ENCODE data around the gene LRRTM1. TPM values are rescaled to one million over a fixed set of nuclear protein-coding genes. Genes with fewer than 3 reads are reported as not detected.

Gene LRRTM1
- total and polyA plus RNA-seq, 5 donors from 2014 or later: not detected

GRCh38 chr2:80333886-80334285 lies 29.3 kb upstream of the LRRTM1 start:
- no peaks in the 10 kb centered on the region for H3K27me3 ChIP-seq (ENCODE audit: control insufficient read depth, insufficient read depth, low read length)

DNA sequence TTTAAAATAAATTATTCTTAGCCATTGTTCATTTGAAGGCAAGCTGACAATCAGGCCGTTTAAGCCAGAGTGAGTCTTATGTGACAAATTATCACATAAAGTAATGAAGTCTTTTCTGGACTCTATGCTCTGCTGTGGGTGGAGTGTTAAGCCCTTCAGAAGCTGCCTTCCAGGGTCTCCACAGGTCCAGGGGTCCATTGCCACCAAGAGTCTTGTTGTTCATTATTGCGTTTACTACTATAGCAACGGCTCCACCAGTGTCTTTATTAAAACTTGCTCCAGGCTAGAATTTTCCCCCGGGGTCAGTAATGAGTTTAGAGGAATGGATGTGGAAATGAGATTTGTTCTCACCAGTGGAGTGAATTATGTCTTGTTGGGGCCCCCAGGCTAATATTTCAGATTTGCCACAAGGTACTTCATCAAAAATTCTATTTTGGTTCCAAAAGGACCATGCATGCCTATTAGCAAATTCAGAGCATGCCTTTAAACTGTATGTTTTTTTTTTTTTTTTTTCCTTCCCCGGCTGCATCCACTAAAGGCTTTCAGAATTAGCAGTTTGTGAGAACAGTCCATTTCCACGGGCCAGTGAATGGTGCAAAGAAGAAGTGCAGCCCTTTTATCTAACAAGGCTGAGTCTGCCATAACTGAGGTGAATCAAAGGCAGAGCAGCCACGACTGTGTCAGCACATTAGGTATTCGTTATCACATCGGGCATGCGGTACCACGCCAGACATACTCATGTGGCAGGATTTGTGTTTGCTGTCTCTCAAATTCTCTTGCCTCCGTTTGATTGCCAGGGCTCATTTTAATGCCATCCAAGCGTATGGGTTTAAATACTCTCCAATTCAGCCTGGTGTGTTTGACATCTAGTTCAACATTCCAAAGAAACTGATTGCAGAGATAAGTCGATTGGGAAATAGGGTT lies 26.2 kb upstream of the LRRTM1 start:
- Mint-ChIP-seq H3K36me3 (no peaks in the 10 kb centered on the region), H3K4me3 (no peak overlapping the region), H3K27ac (no peak overlapping the region)

More at GRCh38 chr2:80333886-80334285, 29.3 kb upstream of the LRRTM1 start:
- H3K27ac Mint-ChIP-seq: no peak overlapping the region
- no peak for DNase-seq
- H3K27me3 Mint-ChIP-seq: peaks cover 4% of the 10 kb centered on the region
- Histone ChIP-seq H3K27ac (ENCODE audit: insufficient read depth, low read length, poor library complexity, severe bottlenecking) (no peak overlapping the region), H3K4me3 (ENCODE audit: low read depth, low read length) (no peak overlapping the region), H3K36me3 (ENCODE audit: control insufficient read depth, insufficient read depth, low read length) (no peaks in the 10 kb centered on the region), H3K9me3 (ENCODE audit: control insufficient read depth in 2 of 2, low read length in 2 of 2) (no peaks in the 10 kb centered on the region), H3K4me1 (ENCODE audit: control insufficient read depth, insufficient read depth, low read length, poor library complexity, severe bottlenecking) (no peaks in the 10 kb centered on the region)
- peaks cover 0 to 33% (median 10%) of the 10 kb centered on the region in 7 donors for H3K9me3 Mint-ChIP-seq
- no peak for ATAC-seq (ENCODE audit: low read depth in 2 of 2)
- H3K4me1 Mint-ChIP-seq: no peaks in the 10 kb centered on the region
- peaks cover 3% of the 10 kb centered on the region for H3K36me3 Mint-ChIP-seq
- H3K4me3 Mint-ChIP-seq: no peak overlapping the region

DNA sequence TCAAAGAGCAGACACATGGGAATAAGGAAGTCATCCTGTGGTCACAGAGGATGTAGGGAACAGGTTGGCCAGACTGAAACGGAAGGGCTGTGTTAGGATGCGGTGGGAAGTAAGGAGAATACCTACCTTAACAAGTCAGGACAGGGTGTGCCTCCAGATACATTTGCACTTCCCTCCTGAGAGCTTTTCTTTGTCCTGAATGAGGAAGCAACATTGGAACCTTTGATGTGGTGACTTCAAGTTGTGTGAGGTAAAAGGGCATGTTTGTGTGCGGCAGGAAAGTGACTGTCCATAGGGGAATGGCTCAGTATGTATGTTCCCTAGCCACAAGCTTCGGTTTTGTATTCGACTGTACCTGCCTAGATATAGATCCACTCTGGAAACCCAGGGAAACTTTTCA lies 24.9 kb upstream of the LRRTM1 start:
- Histone ChIP-seq H3K27me3 (ENCODE audit: control insufficient read depth, insufficient read depth, low read length) (no peaks in the 10 kb centered on the region), H3K27ac (ENCODE audit: insufficient read depth, low read length, poor library complexity, severe bottlenecking) (no peak overlapping the region), H3K9me3 (ENCODE audit: control insufficient read depth in 2 of 2, low read length in 2 of 2) (no peaks in the 10 kb centered on the region), H3K36me3 (ENCODE audit: control insufficient read depth, insufficient read depth, low read length) (no peaks in the 10 kb centered on the region), H3K4me1 (ENCODE audit: control insufficient read depth, insufficient read depth, low read length, poor library complexity, severe bottlenecking) (no peaks in the 10 kb centered on the region), H3K4me3 (ENCODE audit: low read depth, low read length) (no peak overlapping the region)
- ATAC-seq (ENCODE audit: low read depth in 2 of 2) (no peak), DNase-seq (no peak)
- Mint-ChIP-seq H3K4me3 (no peak overlapping the region), H3K36me3 (no peaks in the 10 kb centered on the region), H3K27me3 (peaks cover 4% of the 10 kb centered on the region), H3K4me1 (no peaks in the 10 kb centered on the region), H3K9me3 (peaks cover 0 to 19% (median 8%) of the 10 kb centered on the region in 7 donors), H3K27ac (no peak overlapping the region)

More for the DNA sequence above, 26.2 kb upstream of the LRRTM1 start:
- Mint-ChIP-seq H3K9me3 (peaks cover 0 to 28% (median 9%) of the 10 kb centered on the region in 7 donors), H3K4me1 (no peaks in the 10 kb centered on the region), H3K27me3 (peaks cover 4% of the 10 kb centered on the region)
- Histone ChIP-seq H3K27me3 (ENCODE audit: control insufficient read depth, insufficient read depth, low read length) (no peaks in the 10 kb centered on the region), H3K9me3 (ENCODE audit: control insufficient read depth in 2 of 2, low read length in 2 of 2) (no peaks in the 10 kb centered on the region), H3K27ac (ENCODE audit: insufficient read depth, low read length, poor library complexity, severe bottlenecking) (no peak overlapping the region), H3K36me3 (ENCODE audit: control insufficient read depth, insufficient read depth, low read length) (no peaks in the 10 kb centered on the region), H3K4me3 (ENCODE audit: low read depth, low read length) (no peak overlapping the region), H3K4me1 (ENCODE audit: control insufficient read depth, insufficient read depth, low read length, poor library complexity, severe bottlenecking) (no peaks in the 10 kb centered on the region)
- DNase-seq (no peak), ATAC-seq (ENCODE audit: low read depth in 2 of 2) (no peak)

DNA sequence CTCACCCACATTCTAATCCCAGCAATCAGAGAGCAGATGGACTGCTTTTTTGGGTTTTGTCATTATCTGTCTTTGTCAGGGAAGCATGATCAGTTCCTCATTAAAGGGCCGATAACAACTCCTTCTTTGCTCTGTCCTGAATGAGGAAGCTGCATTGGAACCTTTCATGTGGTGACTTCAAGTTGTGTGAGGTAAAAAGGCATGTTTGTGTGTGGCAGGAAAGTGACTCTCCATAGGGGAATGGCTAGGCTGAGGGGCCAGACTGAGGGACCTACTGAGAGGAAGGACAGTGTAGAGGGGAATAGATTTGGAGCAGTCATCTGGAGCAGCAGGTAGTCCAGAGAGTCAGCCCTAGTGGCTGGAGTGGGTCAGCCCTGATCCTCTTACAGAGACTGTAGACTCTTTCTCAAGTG lies 23.6 kb upstream of the LRRTM1 start:
- H3K36me3 Mint-ChIP-seq: no peaks in the 10 kb centered on the region
- ATAC-seq (ENCODE audit: low read depth in 2 of 2) (no peak), DNase-seq (no peak)
- H3K27ac ChIP-seq (ENCODE audit: insufficient read depth, low read length, poor library complexity, severe bottlenecking): no peak overlapping the region
- H3K27me3 Mint-ChIP-seq: no peaks in the 10 kb centered on the region
- no peak overlapping the region for H3K27ac Mint-ChIP-seq
- H3K4me3 Mint-ChIP-seq: no peak overlapping the region
- H3K9me3 Mint-ChIP-seq: peaks cover 0 to 11% (median 4%) of the 10 kb centered on the region in 7 donors
- no peaks in the 10 kb centered on the region for H3K4me1 Mint-ChIP-seq
- H3K27me3 ChIP-seq (ENCODE audit: control insufficient read depth, insufficient read depth, low read length): no peaks in the 10 kb centered on the region
- H3K9me3 ChIP-seq (ENCODE audit: control insufficient read depth in 2 of 2, low read length in 2 of 2): no peaks in the 10 kb centered on the region
- no peaks in the 10 kb centered on the region for H3K4me1 ChIP-seq (ENCODE audit: control insufficient read depth, insufficient read depth, low read length, poor library complexity, severe bottlenecking)
- H3K36me3 ChIP-seq (ENCODE audit: control insufficient read depth, insufficient read depth, low read length): no peaks in the 10 kb centered on the region
- no peak overlapping the region for H3K4me3 ChIP-seq (ENCODE audit: low read depth, low read length)

GRCh38 chr2:80326861-80327260 lies 22.3 kb upstream of the LRRTM1 start:
- no peak overlapping the region for H3K4me3 Mint-ChIP-seq

DNA sequence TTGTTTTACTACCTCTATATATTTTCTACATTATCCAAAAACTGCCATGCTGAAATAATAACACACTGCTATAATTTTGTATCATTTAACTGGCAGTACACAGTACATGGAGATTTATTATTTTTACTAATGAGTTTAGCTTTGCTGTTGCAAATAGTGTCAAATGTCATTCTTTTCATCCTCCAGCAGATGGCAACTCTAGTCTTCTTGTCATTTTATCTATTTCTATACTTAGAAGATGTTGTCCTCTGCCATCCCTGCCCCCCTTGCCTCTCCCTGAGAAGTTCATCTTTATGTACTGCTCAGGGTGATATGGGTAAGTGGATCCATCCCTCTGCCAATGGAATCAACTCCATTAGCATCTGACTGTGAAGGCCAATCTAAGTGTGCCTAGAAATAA lies 21.7 kb upstream of the LRRTM1 start:
- Histone ChIP-seq H3K9me3 (ENCODE audit: control insufficient read depth in 2 of 2, low read length in 2 of 2) (no peaks in the 10 kb centered on the region), H3K36me3 (ENCODE audit: control insufficient read depth, insufficient read depth, low read length) (no peaks in the 10 kb centered on the region), H3K4me1 (ENCODE audit: control insufficient read depth, insufficient read depth, low read length, poor library complexity, severe bottlenecking) (no peaks in the 10 kb centered on the region), H3K4me3 (ENCODE audit: low read depth, low read length) (no peak overlapping the region), H3K27ac (ENCODE audit: insufficient read depth, low read length, poor library complexity, severe bottlenecking) (no peak overlapping the region), H3K27me3 (ENCODE audit: control insufficient read depth, insufficient read depth, low read length) (no peaks in the 10 kb centered on the region)
- DNase-seq (no peak), ATAC-seq (ENCODE audit: low read depth in 2 of 2) (no peak)
- peaks cover 0 to 3% (median 1%) of the 10 kb centered on the region in 7 donors for H3K9me3 Mint-ChIP-seq
- no peak overlapping the region for H3K4me3 Mint-ChIP-seq
- H3K27me3 Mint-ChIP-seq: no peaks in the 10 kb centered on the region
- no peak overlapping the region for H3K27ac Mint-ChIP-seq
- H3K36me3 Mint-ChIP-seq: no peaks in the 10 kb centered on the region
- no peaks in the 10 kb centered on the region for H3K4me1 Mint-ChIP-seq

More at GRCh38 chr2:80326861-80327260, 22.3 kb upstream of the LRRTM1 start:
- Histone ChIP-seq H3K27me3 (ENCODE audit: control insufficient read depth, insufficient read depth, low read length) (no peaks in the 10 kb centered on the region), H3K27ac (ENCODE audit: insufficient read depth, low read length, poor library complexity, severe bottlenecking) (no peak overlapping the region), H3K4me1 (ENCODE audit: control insufficient read depth, insufficient read depth, low read length, poor library complexity, severe bottlenecking) (no peaks in the 10 kb centered on the region), H3K4me3 (ENCODE audit: low read depth, low read length) (no peak overlapping the region), H3K9me3 (ENCODE audit: control insufficient read depth in 2 of 2, low read length in 2 of 2) (no peaks in the 10 kb centered on the region), H3K36me3 (ENCODE audit: control insufficient read depth, insufficient read depth, low read length) (no peaks in the 10 kb centered on the region)
- H3K36me3 Mint-ChIP-seq: no peaks in the 10 kb centered on the region
- no peaks in the 10 kb centered on the region for H3K27me3 Mint-ChIP-seq
- H3K4me1 Mint-ChIP-seq: no peaks in the 10 kb centered on the region
- H3K27ac Mint-ChIP-seq: no peak overlapping the region
- DNase-seq: no peak
- peaks cover 0 to 3% (median 2%) of the 10 kb centered on the region in 7 donors for H3K9me3 Mint-ChIP-seq
- no peak for ATAC-seq (ENCODE audit: low read depth in 2 of 2)

- no peaks in the 10 kb centered on the region for H3K36me3 ChIP-seq (ENCODE audit: control insufficient read depth, insufficient read depth, low read length)
- H3K4me1 ChIP-seq (ENCODE audit: control insufficient read depth, insufficient read depth, low read length, poor library complexity, severe bottlenecking): no peaks in the 10 kb centered on the region
- no peaks in the 10 kb centered on the region for H3K27me3 ChIP-seq (ENCODE audit: control insufficient read depth, insufficient read depth, low read length)
- no peak overlapping the region for H3K27ac ChIP-seq (ENCODE audit: insufficient read depth, low read length, poor library complexity, severe bottlenecking)
- no peak overlapping the region for H3K27ac Mint-ChIP-seq
- H3K36me3 Mint-ChIP-seq: no peaks in the 10 kb centered on the region
- no peak for ATAC-seq (ENCODE audit: low read depth in 2 of 2)
- H3K27me3 Mint-ChIP-seq: no peaks in the 10 kb centered on the region
- H3K9me3 Mint-ChIP-seq: peaks cover 0 to 3% (median 1%) of the 10 kb centered on the region in 7 donors
- no peaks in the 10 kb centered on the region for H3K4me1 Mint-ChIP-seq
- no peak overlapping the region for H3K4me3 ChIP-seq (ENCODE audit: low read depth, low read length)
- no peak for DNase-seq
- H3K9me3 ChIP-seq (ENCODE audit: control insufficient read depth in 2 of 2, low read length in 2 of 2): no peaks in the 10 kb centered on the region
- H3K4me3 Mint-ChIP-seq: no peak overlapping the region
Observed at GRCh38 chr2:80324525-80324924, 20.0 kb upstream of the LRRTM1 start.

- Mint-ChIP-seq H3K4me1 (no peaks in the 10 kb centered on the region), H3K36me3 (no peaks in the 10 kb centered on the region), H3K27ac (no peak overlapping the region), H3K4me3 (no peak overlapping the region), H3K9me3 (peaks cover 0 to 3% (median 0%) of the 10 kb centered on the region in 7 donors), H3K27me3 (no peaks in the 10 kb centered on the region)
- Histone ChIP-seq H3K36me3 (ENCODE audit: control insufficient read depth, insufficient read depth, low read length) (no peaks in the 10 kb centered on the region), H3K27me3 (ENCODE audit: control insufficient read depth, insufficient read depth, low read length) (no peaks in the 10 kb centered on the region), H3K4me3 (ENCODE audit: low read depth, low read length) (no peak overlapping the region), H3K27ac (ENCODE audit: insufficient read depth, low read length, poor library complexity, severe bottlenecking) (no peak overlapping the region), H3K9me3 (ENCODE audit: control insufficient read depth in 2 of 2, low read length in 2 of 2) (no peaks in the 10 kb centered on the region), H3K4me1 (ENCODE audit: control insufficient read depth, insufficient read depth, low read length, poor library complexity, severe bottlenecking) (no peaks in the 10 kb centered on the region)
- ATAC-seq (ENCODE audit: low read depth in 2 of 2) (no peak), DNase-seq (no peak)
Observed at GRCh38 chr2:80323610-80324009, 19.1 kb upstream of the LRRTM1 start.
